A549 (cell line): ENCODE data around the gene F2R.
A peak's percentile ranks its signal among the peaks of the same experiment; 100 is the strongest.

Source experiments
- CBX2 ChIP-seq: fragments of 200-600 bp; sonication (generic); IDR thresholded peaks from 2 replicates; pipeline ENCODE4 v1.6.1; 2016; ENCODE audit warnings: low read depth, mild to moderate bottlenecking, borderline replicate concordance
- CEBPB ChIP-seq, 2 experiments: fragments of >200 bp in 1 of 2; sonication (Bioruptor Twin) in 1 of 2; formaldehyde crosslinking in 1 of 2; IDR thresholded peaks; 2 replicates each; pipeline ENCODE4 v1.6.1; 2012 to 2016
- EP300 ChIP-seq, 2 experiments: fragments of >200 bp; sonication (Bioruptor Twin); formaldehyde crosslinking; IDR thresholded peaks; 2 replicates in 1 of 2; 3 replicates in 1 of 2; pipeline ENCODE4 v1.6.1; 2016 to 2017
- ESRRA ChIP-seq: fragments of 150-350 bp; IDR thresholded peaks from 2 replicates; pipeline ENCODE4 v1.6.1; 2014; ENCODE audit warnings: mild to moderate bottlenecking, low read length, borderline replicate concordance
- MAFK ChIP-seq: fragments of 450-650 bp; IDR thresholded peaks from 2 replicates; pipeline ENCODE4 v1.6.1; 2014; ENCODE audit not compliant: partially characterized antibody
- MYC ChIP-seq: IDR thresholded peaks from 2 replicates; pipeline ENCODE4 v1.6.1; 2012; ENCODE audit warnings: mild to moderate bottlenecking, inconsistent platforms, low read length, improper control_type of control experiment, borderline replicate concordance
- NR3C1 ChIP-seq: fragments of >200 bp; sonication (Bioruptor Twin); formaldehyde crosslinking; IDR thresholded peaks from 3 replicates; pipeline ENCODE4 v1.6.1; 2017
- POLR2A ChIP-seq: IDR thresholded peaks from 2 replicates; pipeline ENCODE4 v1.6.1; 2012; ENCODE audit warnings: mild to moderate bottlenecking, low read length
- POLR2AphosphoS2 ChIP-seq: conservative IDR thresholded peaks from 2 replicates; pipeline ENCODE4 v1.6.1; 2012; ENCODE audit warnings: low read length, improper control_type of control experiment, inconsistent platforms
- RFX5 ChIP-seq: fragments of 450-650 bp; IDR thresholded peaks from 2 replicates; pipeline ENCODE4 v1.7.1; 2014; ENCODE audit warnings: antibody characterized with exemption, mild to moderate bottlenecking, moderate library complexity
- TFCP2L1 ChIP-seq: fragments of 250-450 bp; sonication (Bioruptor Pico); IDR thresholded peaks from 2 replicates; pipeline ENCODE4 v1.5.0; 2021; ENCODE audit warnings: mild to moderate bottlenecking
- USF2 ChIP-seq: fragments of 450-650 bp; IDR thresholded peaks from 2 replicates; pipeline ENCODE4 v1.6.1; 2014; ENCODE audit warnings: antibody characterized with exemption
- TF ChIP-seq, protein P1 (sequence below): fragments of >200 bp; sonication (Bioruptor Twin); formaldehyde crosslinking; IDR thresholded peaks from 3 replicates; pipeline ENCODE4 v1.5.1; 2016
- TF ChIP-seq, protein P2 (sequence below): fragments of >200 bp; sonication (Bioruptor Twin); formaldehyde crosslinking; IDR thresholded peaks from 2 replicates; pipeline ENCODE4 v1.6.1; 2016

DNA sequence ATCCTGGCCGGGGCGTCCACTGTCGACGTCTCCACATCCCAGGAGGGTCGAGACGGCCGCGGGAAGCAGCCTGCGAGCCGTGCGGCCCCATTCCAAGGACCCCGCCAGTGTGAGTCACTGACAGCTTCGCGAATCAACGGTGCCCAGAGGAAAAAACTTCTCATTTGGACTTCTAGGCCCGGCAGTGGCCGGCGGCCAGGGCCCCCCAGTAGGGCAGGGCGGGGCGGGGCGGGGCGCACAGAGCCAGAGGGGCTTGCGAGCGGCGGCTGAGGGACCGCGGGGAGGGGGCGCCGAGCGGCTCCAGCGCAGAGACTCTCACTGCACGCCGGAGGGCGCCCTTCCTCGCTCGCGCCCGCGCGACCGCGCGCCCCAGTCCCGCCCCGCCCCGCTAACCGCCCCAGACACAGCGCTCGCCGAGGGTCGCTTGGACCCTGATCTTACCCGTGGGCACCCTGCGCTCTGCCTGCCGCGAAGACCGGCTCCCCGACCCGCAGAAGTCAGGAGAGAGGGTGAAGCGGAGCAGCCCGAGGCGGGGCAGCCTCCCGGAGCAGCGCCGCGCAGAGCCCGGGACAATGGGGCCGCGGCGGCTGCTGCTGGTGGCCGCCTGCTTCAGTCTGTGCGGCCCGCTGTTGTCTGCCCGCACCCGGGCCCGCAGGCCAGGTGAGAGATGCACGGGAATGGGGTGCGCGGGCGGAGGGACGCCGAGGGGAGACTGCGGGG, at the start of gene F2R:
- TF ChIP-seq POLR2AphosphoS2 (no peak), EP300 (IDR thresholded peaks at IDR 0.05) (no peak), TFCP2L1 (CRISPR knock-in tag) (no peak), MYC (no peak; the same call in 1 of the 2 replicates), CEBPB (IDR thresholded peaks at IDR 0.05) (no peak), POLR2A (peak; percentile 30), MAFK (no peak), ESRRA (no peak), CBX2 (no peak), RFX5 (no peak), NR3C1 (no peak), USF2 (no peak)
- TF ChIP-seq, protein P1, sequence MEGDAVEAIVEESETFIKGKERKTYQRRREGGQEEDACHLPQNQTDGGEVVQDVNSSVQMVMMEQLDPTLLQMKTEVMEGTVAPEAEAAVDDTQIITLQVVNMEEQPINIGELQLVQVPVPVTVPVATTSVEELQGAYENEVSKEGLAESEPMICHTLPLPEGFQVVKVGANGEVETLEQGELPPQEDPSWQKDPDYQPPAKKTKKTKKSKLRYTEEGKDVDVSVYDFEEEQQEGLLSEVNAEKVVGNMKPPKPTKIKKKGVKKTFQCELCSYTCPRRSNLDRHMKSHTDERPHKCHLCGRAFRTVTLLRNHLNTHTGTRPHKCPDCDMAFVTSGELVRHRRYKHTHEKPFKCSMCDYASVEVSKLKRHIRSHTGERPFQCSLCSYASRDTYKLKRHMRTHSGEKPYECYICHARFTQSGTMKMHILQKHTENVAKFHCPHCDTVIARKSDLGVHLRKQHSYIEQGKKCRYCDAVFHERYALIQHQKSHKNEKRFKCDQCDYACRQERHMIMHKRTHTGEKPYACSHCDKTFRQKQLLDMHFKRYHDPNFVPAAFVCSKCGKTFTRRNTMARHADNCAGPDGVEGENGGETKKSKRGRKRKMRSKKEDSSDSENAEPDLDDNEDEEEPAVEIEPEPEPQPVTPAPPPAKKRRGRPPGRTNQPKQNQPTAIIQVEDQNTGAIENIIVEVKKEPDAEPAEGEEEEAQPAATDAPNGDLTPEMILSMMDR = peak; percentile 81
- TF ChIP-seq, protein P2, sequence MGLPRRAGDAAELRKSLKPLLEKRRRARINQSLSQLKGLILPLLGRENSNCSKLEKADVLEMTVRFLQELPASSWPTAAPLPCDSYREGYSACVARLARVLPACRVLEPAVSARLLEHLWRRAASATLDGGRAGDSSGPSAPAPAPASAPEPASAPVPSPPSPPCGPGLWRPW = no peak
